Calu3 (cell line): ENCODE results near the gene GPC1. TPM values are rescaled to one million over a fixed set of nuclear protein-coding genes. Genes with fewer than 3 reads are reported as not detected.

Source experiments
- BruUV-seq: library from RNA; stranded (reverse); fragments of 400-500 nt; replicated peaks from 2 replicates; lab custom pipeline; 2021; lab: Mats Ljungman, UMichigan
- CTCF ChIA-PET: fragments of 300-600 bp; sonication (Branson Sonifier 250); formaldehyde crosslinking; loops from one replicate; lab custom pipeline; 2022; ENCODE audit warnings: antibody characterized with exemption; lab: Charles Lee
- DNase-seq: peaks from one replicate; pipeline ENCODE4 v3.0.0; 2022
- H3K27ac Mint-ChIP-seq: one replicate; pipeline ENCODE4 v1.8.0; 2022; ENCODE audit warnings: mixed read lengths; ENCODE audit not compliant: unreplicated experiment
- H3K27me3 Mint-ChIP-seq: one replicate; pipeline ENCODE4 v1.8.0; 2022; ENCODE audit warnings: mixed read lengths; ENCODE audit not compliant: unreplicated experiment
- H3K36me3 Mint-ChIP-seq: one replicate; pipeline ENCODE4 v1.8.0; 2022; ENCODE audit warnings: mild to moderate bottlenecking, moderate library complexity, mixed read lengths; ENCODE audit not compliant: insufficient read depth, unreplicated experiment
- H3K4me1 Mint-ChIP-seq: one replicate; pipeline ENCODE4 v1.8.0; 2022; ENCODE audit warnings: mild to moderate bottlenecking, low read depth, mixed read lengths; ENCODE audit not compliant: unreplicated experiment
- H3K4me3 Mint-ChIP-seq: one replicate; pipeline ENCODE4 v1.8.0; 2022; ENCODE audit warnings: mild to moderate bottlenecking, low read depth, moderate library complexity, mixed read lengths; ENCODE audit not compliant: unreplicated experiment
- H3K9me3 Mint-ChIP-seq: one replicate; pipeline ENCODE4 v1.8.0; 2022; ENCODE audit warnings: low read depth, mixed read lengths; ENCODE audit not compliant: unreplicated experiment
- CTCF ChIP-seq: fragments of 200-600 bp; IDR thresholded peaks from one replicate; pipeline ENCODE4 v1.8.0; 2022; ENCODE audit warnings: antibody characterized with exemption; ENCODE audit not compliant: unreplicated experiment
- intact Hi-C: fragments of 100-400 bp; cut with micrococcal nuclease; formaldehyde crosslinking; loops from one replicate; pipeline ENCODE4 v1.10.0; 2022; ENCODE audit not compliant: unreplicated experiment
- total RNA-seq: library from RNA; stranded (reverse); gene quantifications from 2 replicates; pipeline ENCODE4 v1.2.3, GENCODE V29; 2022

GPC1 gene
- total RNA-seq, 1 experiment from 2014 or later, result 51.5 TPM

GRCh38 chr2:240498171-240498957 is 62.9 kb downstream of the GPC1 start:
- no peak for TF ChIP-seq CTCF
- Mint-ChIP-seq H3K36me3 (peaks cover 29% of the 10 kb centered on the region), H3K4me3 (no peak overlapping the region), H3K9me3 (peaks cover 5% of the 10 kb centered on the region), H3K4me1 (no peaks in the 10 kb centered on the region), H3K27me3 (no peaks in the 10 kb centered on the region), H3K27ac (no peak overlapping the region)
- no peak for DNase-seq
- no TSS peak for BruUV-seq
- CTCF ChIA-PET, result interaction anchor here (1.5 kb wide), 1 partner anchor 16 kb away, joined by 3 read pairs; no protein-coding TSS in a partner anchor
- intact Hi-C loops, result no loop called here

GRCh38 chr2:240498958-240499260 is 63.4 kb downstream of the GPC1 start:
- intact Hi-C loops, result no loop called here
- H3K4me3 Mint-ChIP-seq, result no peak overlapping the region

GRCh38 chr2:240499309-240500301 is 64.1 kb downstream of the GPC1 start:
- TF ChIP-seq CTCF, result no peak
- Mint-ChIP-seq H3K4me3 (no peak overlapping the region), H3K9me3 (peaks cover 5% of the 10 kb centered on the region), H3K36me3 (peaks cover 17% of the 10 kb centered on the region), H3K27me3 (no peaks in the 10 kb centered on the region), H3K4me1 (no peaks in the 10 kb centered on the region), H3K27ac (no peak overlapping the region)
- intact Hi-C loops, result no loop called here
- no peak for DNase-seq
- no TSS peak for BruUV-seq
- CTCF ChIA-PET, result no interaction called here

More at GRCh38 chr2:240498958-240499260, 63.4 kb downstream of the GPC1 start:
- no peak overlapping the region for H3K27ac Mint-ChIP-seq
- no peak for DNase-seq
- H3K9me3 Mint-ChIP-seq, result peaks cover 5% of the 10 kb centered on the region
- no TSS peak for BruUV-seq
- TF ChIP-seq CTCF, result no peak
- no peaks in the 10 kb centered on the region for H3K27me3 Mint-ChIP-seq
- H3K4me1 Mint-ChIP-seq, result no peaks in the 10 kb centered on the region
- H3K36me3 Mint-ChIP-seq, result peaks cover 23% of the 10 kb centered on the region
- CTCF ChIA-PET, result no interaction called here

- peaks cover 4% of the 10 kb centered on the region for H3K9me3 Mint-ChIP-seq
- no peaks in the 10 kb centered on the region for H3K4me1 Mint-ChIP-seq
- TF ChIP-seq CTCF, result no peak
- intact Hi-C loops, result no loop called here
- H3K4me3 Mint-ChIP-seq, result no peak overlapping the region
- peaks cover 19% of the 10 kb centered on the region for H3K36me3 Mint-ChIP-seq
- H3K27me3 Mint-ChIP-seq, result no peaks in the 10 kb centered on the region
- H3K27ac Mint-ChIP-seq, result no peak overlapping the region
- no TSS peak for BruUV-seq
- CTCF ChIA-PET, result no interaction called here
- no peak for DNase-seq
These were observed 65.3 kb downstream of the GPC1 start for GRCh38 chr2:240500561-240501423.
